ENCODE results near the gene ESYT3.

- TF ChIP-seq CTCF (IDR thresholded peaks at IDR 0.05; ENCODE audit: insufficient read depth, low read length, poor library complexity, severe bottlenecking) (no peak), EZH2phosphoT487 (conservative IDR thresholded peaks at IDR 0.05; ENCODE audit: low read length) (no peak)
These were observed 30.3 kb upstream of the ESYT3 start for GRCh38 chr3:138404121-138404520.
